Measurements from ENCODE around the gene PDGFA.

DNA sequence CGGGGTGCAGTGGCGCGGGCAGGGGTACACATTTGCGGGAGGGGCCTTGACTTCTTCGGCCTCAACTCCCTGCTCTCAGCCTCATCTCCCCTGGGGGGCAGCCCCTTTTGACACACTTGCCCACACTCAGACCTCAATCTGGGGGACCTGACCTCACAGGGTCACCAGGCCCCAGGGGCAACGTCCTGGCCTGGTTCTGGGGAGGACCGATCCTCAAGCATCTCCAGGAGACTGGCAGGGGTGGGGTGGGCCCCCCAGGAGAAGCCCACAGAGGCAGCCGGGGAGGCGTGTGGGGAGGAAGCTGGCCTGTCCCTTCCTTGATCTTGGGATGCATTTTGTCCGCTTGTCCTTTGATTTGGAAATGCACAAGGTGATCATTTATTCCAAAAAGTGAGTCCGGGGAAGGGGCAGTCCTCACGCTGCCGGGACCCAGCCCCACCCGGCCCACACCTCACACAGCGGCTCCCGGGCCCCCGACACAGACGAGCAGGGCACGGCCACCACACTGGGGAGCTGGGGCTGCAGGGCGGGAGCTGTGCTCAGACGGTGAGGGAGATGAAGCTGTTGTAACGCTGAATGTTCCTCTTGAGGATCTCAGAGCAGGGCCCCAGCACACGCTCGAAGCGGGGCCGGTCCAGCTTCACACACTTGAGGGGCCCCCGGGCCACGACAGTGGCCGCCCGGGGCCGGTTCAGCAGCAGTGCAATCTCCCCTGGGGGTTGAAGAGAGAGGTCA, 30.4 kb upstream of the PDGFA start:
- TF ChIP-seq CTCF (IDR thresholded peaks at IDR 0.05; ENCODE audit: borderline replicate concordance, extremely low read depth, low read length, poor library complexity, severe bottlenecking) (no peak), EZH2 (IDR thresholded peaks at IDR 0.05; ENCODE audit: borderline replicate concordance, low read depth, low read length, severe bottlenecking) (no peak)
